SJSA1 (cell line): ENCODE measurements around the gene RIPK4. TPM values are rescaled to one million over a fixed set of nuclear protein-coding genes. Genes with fewer than 3 reads are reported as not detected.

Experiments
- DNase-seq, 2 experiments: peaks; one replicate each; pipeline ENCODE4 v3.0.0-alpha.2; 2015 to 2020; ENCODE audit warnings: low spot score in 2 of 2, low read depth in 1 of 2
- H3K27ac ChIP-seq: fragments of 250-450 bp; sonication (Bioruptor Pico); 2 replicates; pipeline ENCODE4 v1.5.1; 2020; ENCODE audit warnings: mild to moderate bottlenecking, moderate library complexity
- H3K27me3 ChIP-seq: fragments of 250-450 bp; sonication (Bioruptor Pico); replicated peaks from 2 replicates; pipeline ENCODE4 v1.5.1; 2020; ENCODE audit warnings: mild to moderate bottlenecking, moderate library complexity
- H3K36me3 ChIP-seq: fragments of 250-450 bp; sonication (Bioruptor Pico); 2 replicates; pipeline ENCODE4 v1.5.1; 2020; ENCODE audit warnings: mild to moderate bottlenecking
- H3K4me1 ChIP-seq: fragments of 250-450 bp; sonication (Bioruptor Pico); replicated peaks from 2 replicates; pipeline ENCODE4 v1.6.1; 2021; ENCODE audit warnings: mild to moderate bottlenecking
- H3K4me3 ChIP-seq: fragments of 250-450 bp; sonication (Bioruptor Pico); 2 replicates; pipeline ENCODE4 v1.5.1; 2020; ENCODE audit warnings: mild to moderate bottlenecking
- H3K9me3 ChIP-seq: fragments of 250-450 bp; sonication (Bioruptor Pico); replicated peaks from 2 replicates; pipeline ENCODE4 v1.5.1; 2020; ENCODE audit warnings: mild to moderate bottlenecking
- total RNA-seq: library from RNA; depleted of rRNA; stranded (reverse); fragments of >200 nt; shearing (Covaris generic); gene quantifications from 2 replicates; pipeline ENCODE4 v1.2.3, GENCODE V29; 2014

RIPK4 gene
- total RNA-seq, 1 experiment from 2014 or later: 0.47 TPM

GRCh38 chr21:41711416-41712007 is 55.3 kb downstream of the RIPK4 start:
- Histone ChIP-seq H3K27ac (no peak overlapping the region), H3K27me3 (no peaks in the 10 kb centered on the region), H3K36me3 (no peaks in the 10 kb centered on the region), H3K4me3 (no peak overlapping the region), H3K4me1 (peaks cover 3% of the 10 kb centered on the region), H3K9me3 (no peaks in the 10 kb centered on the region)
- DNase-seq: no peak

- Histone ChIP-seq H3K9me3 (no peaks in the 10 kb centered on the region), H3K4me1 (peaks cover 7% of the 10 kb centered on the region), H3K27me3 (no peaks in the 10 kb centered on the region), H3K4me3 (no peak overlapping the region), H3K36me3 (no peaks in the 10 kb centered on the region), H3K27ac (no peak overlapping the region)
- DNase-seq: no peak
Observed at GRCh38 chr21:41710823-41711160, 56.1 kb downstream of the RIPK4 start.

GRCh38 chr21:41709965-41710822 is 56.7 kb downstream of the RIPK4 start:
- Histone ChIP-seq H3K27ac (no peak overlapping the region), H3K4me3 (no peak overlapping the region), H3K4me1 (peaks cover 7% of the 10 kb centered on the region), H3K27me3 (no peaks in the 10 kb centered on the region), H3K9me3 (no peaks in the 10 kb centered on the region), H3K36me3 (no peaks in the 10 kb centered on the region)
- no peak for DNase-seq

- Histone ChIP-seq H3K27ac (no peak overlapping the region), H3K27me3 (no peaks in the 10 kb centered on the region), H3K4me1 (peaks cover 7% of the 10 kb centered on the region), H3K9me3 (no peaks in the 10 kb centered on the region), H3K4me3 (no peak overlapping the region), H3K36me3 (no peaks in the 10 kb centered on the region)
- DNase-seq: no peak
Observed at GRCh38 chr21:41709166-41709565, 57.7 kb downstream of the RIPK4 start.

- H3K4me1 ChIP-seq: peaks cover 7% of the 10 kb centered on the region
Observed at GRCh38 chr21:41707960-41708330, 58.9 kb downstream of the RIPK4 start.

GRCh38 chr21:41707231-41707959 is 59.5 kb downstream of the RIPK4 start:
- Histone ChIP-seq H3K27ac (no peak overlapping the region), H3K4me3 (no peak overlapping the region), H3K9me3 (no peaks in the 10 kb centered on the region), H3K36me3 (no peaks in the 10 kb centered on the region), H3K4me1 (peaks cover 7% of the 10 kb centered on the region), H3K27me3 (no peaks in the 10 kb centered on the region)
- DNase-seq: no peak

More at GRCh38 chr21:41707960-41708330, 58.9 kb downstream of the RIPK4 start:
- H3K9me3 ChIP-seq: no peaks in the 10 kb centered on the region
- DNase-seq: no peak
- no peak overlapping the region for H3K27ac ChIP-seq
- no peaks in the 10 kb centered on the region for H3K36me3 ChIP-seq
- H3K27me3 ChIP-seq: no peaks in the 10 kb centered on the region
- no peak overlapping the region for H3K4me3 ChIP-seq

- Histone ChIP-seq H3K27me3 (no peaks in the 10 kb centered on the region), H3K4me3 (no peak overlapping the region), H3K9me3 (no peaks in the 10 kb centered on the region), H3K4me1 (peaks cover 7% of the 10 kb centered on the region), H3K27ac (no peak overlapping the region), H3K36me3 (no peaks in the 10 kb centered on the region)
- peak in 1 of 2 experiments; percentile 12 for DNase-seq
Observed at GRCh38 chr21:41706678-41707077, 60.2 kb downstream of the RIPK4 start.

- no peaks in the 10 kb centered on the region for H3K9me3 ChIP-seq
- no peaks in the 10 kb centered on the region for H3K36me3 ChIP-seq
- H3K4me1 ChIP-seq: peaks cover 7% of the 10 kb centered on the region
- no peak overlapping the region for H3K27ac ChIP-seq
- DNase-seq: peak in 1 of 2 experiments; percentile 9
- no peaks in the 10 kb centered on the region for H3K27me3 ChIP-seq
- no peak overlapping the region for H3K4me3 ChIP-seq
Observed at GRCh38 chr21:41706263-41706639, 60.6 kb downstream of the RIPK4 start.

- peaks cover 7% of the 10 kb centered on the region for H3K4me1 ChIP-seq
- no peak overlapping the region for H3K4me3 ChIP-seq
- H3K27ac ChIP-seq: no peak overlapping the region
- no peaks in the 10 kb centered on the region for H3K27me3 ChIP-seq
- no peaks in the 10 kb centered on the region for H3K36me3 ChIP-seq
- no peaks in the 10 kb centered on the region for H3K9me3 ChIP-seq
- no peak for DNase-seq
Observed at GRCh38 chr21:41705546-41706262, 61.1 kb downstream of the RIPK4 start.

- Histone ChIP-seq H3K9me3 (no peaks in the 10 kb centered on the region), H3K4me3 (no peak overlapping the region), H3K36me3 (no peaks in the 10 kb centered on the region), H3K4me1 (peaks cover 7% of the 10 kb centered on the region), H3K27me3 (no peaks in the 10 kb centered on the region), H3K27ac (no peak overlapping the region)
- DNase-seq: no peak
Observed at GRCh38 chr21:41703857-41704501, 62.9 kb downstream of the RIPK4 start.

GRCh38 chr21:41701749-41702148 is 65.1 kb downstream of the RIPK4 start:
- DNase-seq: no peak

GRCh38 chr21:41699311-41699710 is 67.5 kb downstream of the RIPK4 start:
- no peaks in the 10 kb centered on the region for H3K27me3 ChIP-seq
- no peaks in the 10 kb centered on the region for H3K36me3 ChIP-seq
- no peak overlapping the region for H3K27ac ChIP-seq
- H3K4me1 ChIP-seq: no peaks in the 10 kb centered on the region
- DNase-seq: no peak
- no peak overlapping the region for H3K4me3 ChIP-seq
- H3K9me3 ChIP-seq: no peaks in the 10 kb centered on the region

More at GRCh38 chr21:41701749-41702148, 65.1 kb downstream of the RIPK4 start:
- Histone ChIP-seq H3K27ac (no peak overlapping the region), H3K9me3 (no peaks in the 10 kb centered on the region), H3K36me3 (no peaks in the 10 kb centered on the region), H3K27me3 (no peaks in the 10 kb centered on the region), H3K4me3 (no peak overlapping the region), H3K4me1 (peaks cover 7% of the 10 kb centered on the region)

GRCh38 chr21:41698071-41698470 is 68.8 kb downstream of the RIPK4 start:
- no peak overlapping the region for H3K27ac ChIP-seq
- no peaks in the 10 kb centered on the region for H3K4me1 ChIP-seq
- no peaks in the 10 kb centered on the region for H3K27me3 ChIP-seq
- no peaks in the 10 kb centered on the region for H3K9me3 ChIP-seq
- no peak overlapping the region for H3K4me3 ChIP-seq
- no peaks in the 10 kb centered on the region for H3K36me3 ChIP-seq
- no peak for DNase-seq
